ENCODE measurements around the gene MRPL11.

MRPL11 gene

GRCh38 chr11:66457826-66458225 is 19.2 kb upstream of the MRPL11 start:
- TF ChIP-seq CTCF (IDR thresholded peaks at IDR 0.05; ENCODE audit: low read length, missing control alignments), result no peak
- H3K4me3 ChIP-seq (replicated peaks; ENCODE audit: low read depth, low read length), result no peak overlapping the region
- DNase-seq (ENCODE audit: low read depth), result no peak

GRCh38 chr11:66454828-66455227 is 16.2 kb upstream of the MRPL11 start:
- H3K4me3 ChIP-seq (replicated peaks; ENCODE audit: low read depth, low read length), result no peak overlapping the region
- DNase-seq (ENCODE audit: low read depth), result no peak
- no peak for TF ChIP-seq CTCF (IDR thresholded peaks at IDR 0.05; ENCODE audit: low read length, missing control alignments)

GRCh38 chr11:66454247-66454646 is 15.6 kb upstream of the MRPL11 start:
- no peak for DNase-seq (ENCODE audit: low read depth)
- no peak for TF ChIP-seq CTCF (IDR thresholded peaks at IDR 0.05; ENCODE audit: low read length, missing control alignments)
- no peak overlapping the region for H3K4me3 ChIP-seq (replicated peaks; ENCODE audit: low read depth, low read length)

GRCh38 chr11:66451663-66452062 is 13.0 kb upstream of the MRPL11 start:
- DNase-seq (ENCODE audit: low read depth), result no peak
- H3K4me3 ChIP-seq (replicated peaks; ENCODE audit: low read depth, low read length), result no peak overlapping the region
- TF ChIP-seq CTCF (IDR thresholded peaks at IDR 0.05; ENCODE audit: low read length, missing control alignments), result no peak

DNA sequence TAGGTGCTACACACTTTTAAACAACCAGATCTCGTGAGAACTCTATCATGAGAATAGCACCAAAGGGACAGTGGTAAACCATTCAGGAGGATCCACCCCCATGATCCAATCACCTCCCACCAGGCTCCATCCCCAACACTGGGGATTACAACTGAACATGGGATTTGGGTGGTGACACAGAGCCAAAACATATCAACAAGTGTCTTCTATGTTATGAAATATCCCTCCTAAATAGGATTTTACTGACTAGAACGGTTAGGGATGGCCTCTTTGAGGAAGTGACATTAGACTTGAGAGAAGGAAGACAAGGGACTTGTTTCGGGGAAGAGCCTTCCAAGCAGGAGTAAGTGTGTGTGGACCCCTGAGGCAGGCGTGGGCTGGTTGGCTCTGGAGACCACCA is 11.9 kb upstream of the MRPL11 start:
- TF ChIP-seq CTCF (IDR thresholded peaks at IDR 0.05; ENCODE audit: low read length, missing control alignments), result no peak
- H3K4me3 ChIP-seq (replicated peaks; ENCODE audit: low read depth, low read length), result no peak overlapping the region
- no peak for DNase-seq (ENCODE audit: low read depth)

DNA sequence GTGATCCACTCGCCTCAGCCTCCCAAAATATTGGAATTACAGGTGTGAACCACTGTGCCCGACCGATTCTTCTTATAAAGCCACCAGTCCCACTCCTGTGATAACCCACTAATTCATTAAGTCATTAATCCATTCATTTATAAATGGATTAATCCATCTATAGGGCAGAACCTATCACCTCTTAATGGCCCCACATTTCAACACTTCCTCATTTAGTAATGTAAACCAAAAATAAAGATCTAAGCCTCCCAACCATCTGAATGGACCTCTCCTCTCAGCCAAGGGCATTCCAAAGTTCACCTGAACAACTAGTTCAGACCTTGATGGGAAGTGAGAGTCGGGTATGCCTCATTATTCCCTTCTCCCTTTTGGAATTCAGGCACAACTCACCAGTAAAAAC is 9.9 kb upstream of the MRPL11 start:
- no peak for DNase-seq (ENCODE audit: low read depth)
- H3K4me3 ChIP-seq (replicated peaks; ENCODE audit: low read depth, low read length), result no peak overlapping the region
- no peak for TF ChIP-seq CTCF (IDR thresholded peaks at IDR 0.05; ENCODE audit: low read length, missing control alignments)

DNA sequence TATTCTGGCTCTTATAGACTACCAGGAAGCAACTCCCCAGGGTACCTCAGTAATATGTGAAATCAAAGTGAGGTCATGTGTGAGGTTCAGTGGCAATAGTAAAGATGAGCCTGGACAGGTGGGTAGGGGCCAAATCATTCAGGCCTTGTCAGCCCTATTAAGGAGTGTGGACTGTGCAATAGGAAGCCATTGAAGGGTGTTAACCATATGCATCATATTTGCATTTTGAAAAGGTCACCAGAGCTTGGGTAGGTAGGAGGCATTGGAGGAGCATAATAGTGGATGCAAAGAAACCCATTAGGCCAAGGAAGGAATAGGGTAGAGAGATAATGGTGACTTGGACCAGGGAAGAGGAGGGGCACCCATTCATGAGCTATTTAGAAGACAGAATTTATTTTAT is 8.4 kb upstream of the MRPL11 start:
- DNase-seq (ENCODE audit: low read depth), result no peak

More for the DNA sequence above, 8.4 kb upstream of the MRPL11 start:
- TF ChIP-seq CTCF (IDR thresholded peaks at IDR 0.05; ENCODE audit: low read length, missing control alignments), result no peak
- no peak overlapping the region for H3K4me3 ChIP-seq (replicated peaks; ENCODE audit: low read depth, low read length)
